ENCODE results near the gene FOXJ2. TPM values are rescaled to one million over a fixed set of nuclear protein-coding genes. Genes with fewer than 3 reads are reported as not detected.

The FOXJ2 gene
- total RNA-seq, 1 experiment from 2014 or later: 6.9 TPM

DNA sequence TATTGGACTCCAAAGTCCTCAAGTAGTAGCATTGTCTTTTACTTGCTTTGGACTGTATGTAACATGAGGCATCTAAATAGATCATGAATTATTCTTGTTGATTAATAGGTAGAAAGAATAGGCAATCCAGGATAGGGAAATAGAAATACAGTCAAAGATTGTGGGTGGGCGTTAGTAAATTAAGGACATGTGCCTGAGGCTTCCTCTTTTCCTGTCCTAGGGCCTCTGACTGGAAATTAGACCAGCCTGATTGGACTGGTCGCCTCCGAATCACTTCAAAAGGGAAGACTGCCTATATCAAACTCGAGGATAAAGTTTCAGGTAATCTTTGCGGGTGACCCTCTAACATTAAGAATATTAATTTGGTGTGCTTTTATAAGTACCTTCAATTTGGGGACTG lies 57.2 kb downstream of the FOXJ2 start:
- H3K9me3 ChIP-seq (ENCODE audit: low read length): no peaks in the 10 kb centered on the region
- no peaks in the 10 kb centered on the region for H3K9me2 ChIP-seq (replicated peaks; ENCODE audit: low read length)
- DNase-seq: no peak
- ChIA-PET POLR2A (ENCODE audit: unreplicated experiment) (no interaction called here), CTCF (no interaction called here)
- H3K36me3 ChIP-seq (ENCODE audit: low read depth, low read length): peaks cover 10% of the 10 kb centered on the region
- no peaks in the 10 kb centered on the region for H3K4me1 ChIP-seq (ENCODE audit: insufficient read depth, low read length)
- ATAC-seq: no peak
- H3F3A ChIP-seq (ENCODE audit: low read length, unreplicated experiment): no peaks in the 10 kb centered on the region
- no peak overlapping the region for H3K4me3 ChIP-seq (ENCODE audit: low read length)
- no peak overlapping the region for H3K4me2 ChIP-seq (ENCODE audit: low read length)
- H3K27ac ChIP-seq (ENCODE audit: low read length): no peak overlapping the region
- H3K79me2 ChIP-seq (ENCODE audit: low read length): peaks cover 39% of the 10 kb centered on the region
- H3K9ac ChIP-seq (ENCODE audit: low read length): no peak overlapping the region
- intact Hi-C loops (cut with micrococcal nuclease): no loop called here
- H4K20me1 ChIP-seq (ENCODE audit: low read length): no peaks in the 10 kb centered on the region
- H3K27me3 ChIP-seq (ENCODE audit: low read length): no peaks in the 10 kb centered on the region
- H2AFZ ChIP-seq (ENCODE audit: low read length): no peak overlapping the region
- no TSS peak for BruUV-seq (replicated peaks)
- TF ChIP-seq EZH2phosphoT487 (IDR thresholded peaks at IDR 0.05; ENCODE audit: borderline replicate concordance, low read length) (no peak), EZH2 (IDR thresholded peaks at IDR 0.05; ENCODE audit: low read length, unreplicated experiment) (no peak)
- TF ChIP-seq, protein P1, sequence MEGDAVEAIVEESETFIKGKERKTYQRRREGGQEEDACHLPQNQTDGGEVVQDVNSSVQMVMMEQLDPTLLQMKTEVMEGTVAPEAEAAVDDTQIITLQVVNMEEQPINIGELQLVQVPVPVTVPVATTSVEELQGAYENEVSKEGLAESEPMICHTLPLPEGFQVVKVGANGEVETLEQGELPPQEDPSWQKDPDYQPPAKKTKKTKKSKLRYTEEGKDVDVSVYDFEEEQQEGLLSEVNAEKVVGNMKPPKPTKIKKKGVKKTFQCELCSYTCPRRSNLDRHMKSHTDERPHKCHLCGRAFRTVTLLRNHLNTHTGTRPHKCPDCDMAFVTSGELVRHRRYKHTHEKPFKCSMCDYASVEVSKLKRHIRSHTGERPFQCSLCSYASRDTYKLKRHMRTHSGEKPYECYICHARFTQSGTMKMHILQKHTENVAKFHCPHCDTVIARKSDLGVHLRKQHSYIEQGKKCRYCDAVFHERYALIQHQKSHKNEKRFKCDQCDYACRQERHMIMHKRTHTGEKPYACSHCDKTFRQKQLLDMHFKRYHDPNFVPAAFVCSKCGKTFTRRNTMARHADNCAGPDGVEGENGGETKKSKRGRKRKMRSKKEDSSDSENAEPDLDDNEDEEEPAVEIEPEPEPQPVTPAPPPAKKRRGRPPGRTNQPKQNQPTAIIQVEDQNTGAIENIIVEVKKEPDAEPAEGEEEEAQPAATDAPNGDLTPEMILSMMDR (conservative IDR thresholded peaks at IDR 0.05; ENCODE audit: low read depth, low read length): no peak

DNA sequence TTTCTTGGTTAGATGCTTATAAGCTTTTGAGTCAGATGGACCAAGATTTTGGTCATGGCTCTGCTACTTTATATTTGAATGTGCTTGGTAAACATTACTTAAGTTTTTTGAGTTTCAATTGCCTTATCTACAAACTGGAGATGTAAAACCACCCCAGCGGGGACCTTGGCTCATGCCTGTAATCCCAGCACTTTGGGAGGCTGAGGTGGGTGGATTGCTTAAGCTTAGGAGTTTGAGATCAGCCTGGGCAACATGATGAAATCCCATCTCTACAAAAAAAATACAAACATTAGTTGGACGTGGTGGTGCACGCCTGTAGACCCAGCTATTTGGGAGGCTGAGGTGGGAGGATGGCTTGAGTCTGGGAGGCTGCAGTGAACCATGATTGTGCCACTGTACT lies 60.8 kb downstream of the FOXJ2 start:
- Histone ChIP-seq H3K9me3 (ENCODE audit: low read length) (no peaks in the 10 kb centered on the region), H3K36me3 (ENCODE audit: low read depth, low read length) (peaks cover 10% of the 10 kb centered on the region), H3K9me2 (replicated peaks; ENCODE audit: low read length) (no peaks in the 10 kb centered on the region), H3K27ac (ENCODE audit: low read length) (no peak overlapping the region), H3K4me3 (ENCODE audit: low read length) (no peak overlapping the region), H3K79me2 (ENCODE audit: low read length) (peaks cover 11% of the 10 kb centered on the region), H3F3A (ENCODE audit: low read length, unreplicated experiment) (no peaks in the 10 kb centered on the region), H3K9ac (ENCODE audit: low read length) (no peak overlapping the region), H3K4me2 (ENCODE audit: low read length) (no peak overlapping the region), H2AFZ (ENCODE audit: low read length) (no peak overlapping the region), H3K4me1 (ENCODE audit: insufficient read depth, low read length) (no peaks in the 10 kb centered on the region), H4K20me1 (ENCODE audit: low read length) (no peaks in the 10 kb centered on the region), H3K27me3 (ENCODE audit: low read length) (no peaks in the 10 kb centered on the region)
- no TSS peak for BruUV-seq (replicated peaks)
- DNase-seq (no peak), ATAC-seq (no peak)
- ChIA-PET POLR2A (ENCODE audit: unreplicated experiment) (no interaction called here), CTCF (no interaction called here)
- TF ChIP-seq, protein P1 (conservative IDR thresholded peaks at IDR 0.05; ENCODE audit: low read depth, low read length): no peak
- no peak for TF ChIP-seq EZH2 (IDR thresholded peaks at IDR 0.05; ENCODE audit: low read length, unreplicated experiment)
- no peak for TF ChIP-seq EZH2phosphoT487 (IDR thresholded peaks at IDR 0.05; ENCODE audit: borderline replicate concordance, low read length)
- intact Hi-C loops (cut with micrococcal nuclease): no loop called here

DNA sequence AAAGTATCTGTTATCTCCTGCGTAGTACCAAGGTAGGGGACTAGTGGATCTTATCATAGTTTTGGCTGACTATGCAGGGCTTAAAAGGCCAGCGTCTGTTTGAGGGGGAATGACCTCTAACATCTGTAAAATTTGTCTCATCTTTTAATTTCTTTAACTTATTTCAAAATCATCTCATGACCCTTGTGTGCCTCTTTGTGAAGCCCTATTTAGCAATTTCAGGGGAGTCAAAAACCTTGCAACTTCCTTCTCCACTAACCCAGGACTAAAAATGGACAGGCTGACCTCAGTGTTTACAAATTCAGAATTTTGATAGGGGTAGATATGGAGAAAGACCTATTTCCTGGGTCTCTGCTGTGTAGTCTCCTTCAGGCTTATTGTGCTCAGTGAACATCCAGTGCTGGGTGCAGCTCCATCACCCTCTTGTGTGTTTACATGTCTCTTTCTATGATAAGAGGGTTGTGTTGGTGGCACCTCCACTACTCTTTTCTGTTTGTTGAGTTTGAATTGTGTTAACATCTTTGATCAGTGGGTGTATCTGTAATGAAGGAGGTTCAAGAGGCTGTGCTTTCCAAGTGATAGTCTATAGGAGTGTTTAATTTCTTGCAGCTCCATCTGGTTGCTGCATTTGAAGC lies 63.9 kb downstream of the FOXJ2 start:
- Histone ChIP-seq H3K4me1 (ENCODE audit: insufficient read depth, low read length) (no peaks in the 10 kb centered on the region), H3K9me2 (replicated peaks; ENCODE audit: low read length) (no peaks in the 10 kb centered on the region), H4K20me1 (ENCODE audit: low read length) (no peaks in the 10 kb centered on the region), H3K79me2 (ENCODE audit: low read length) (no peaks in the 10 kb centered on the region), H3K27ac (ENCODE audit: low read length) (no peak overlapping the region), H3K27me3 (ENCODE audit: low read length) (no peaks in the 10 kb centered on the region), H3K36me3 (ENCODE audit: low read depth, low read length) (peaks cover 10% of the 10 kb centered on the region), H3K4me3 (ENCODE audit: low read length) (no peak overlapping the region), H2AFZ (ENCODE audit: low read length) (no peak overlapping the region), H3K9ac (ENCODE audit: low read length) (no peak overlapping the region), H3F3A (ENCODE audit: low read length, unreplicated experiment) (no peaks in the 10 kb centered on the region), H3K9me3 (ENCODE audit: low read length) (no peaks in the 10 kb centered on the region), H3K4me2 (ENCODE audit: low read length) (no peak overlapping the region)
- TF ChIP-seq, protein P1 (conservative IDR thresholded peaks at IDR 0.05; ENCODE audit: low read depth, low read length): no peak
- TF ChIP-seq EZH2 (IDR thresholded peaks at IDR 0.05; ENCODE audit: low read length, unreplicated experiment): no peak
- TF ChIP-seq EZH2phosphoT487 (IDR thresholded peaks at IDR 0.05; ENCODE audit: borderline replicate concordance, low read length): no peak
- no peak for ATAC-seq
- DNase-seq: no peak
- ChIA-PET POLR2A (ENCODE audit: unreplicated experiment) (no interaction called here), CTCF (no interaction called here)
- no TSS peak for BruUV-seq (replicated peaks)
- intact Hi-C loops (cut with micrococcal nuclease): no loop called here
